Activated CD8-positive, alpha-beta memory T cell treated with anti-CD3 and anti-CD28 coated beads, Interleukin-2, amount 50 U/mL, for 48 hours (primary cell): ENCODE data around the gene LIMD2.
"Not testable (repeated sequence)": the region's sequence is repeated elsewhere in the genome, so short reads cannot be mapped to it uniquely, and the experiment has no call there.

Experiments used
- DNase-seq: peaks from one replicate; pipeline ENCODE4 v3.0.0-alpha.2; 2020

Gene LIMD2

DNA sequence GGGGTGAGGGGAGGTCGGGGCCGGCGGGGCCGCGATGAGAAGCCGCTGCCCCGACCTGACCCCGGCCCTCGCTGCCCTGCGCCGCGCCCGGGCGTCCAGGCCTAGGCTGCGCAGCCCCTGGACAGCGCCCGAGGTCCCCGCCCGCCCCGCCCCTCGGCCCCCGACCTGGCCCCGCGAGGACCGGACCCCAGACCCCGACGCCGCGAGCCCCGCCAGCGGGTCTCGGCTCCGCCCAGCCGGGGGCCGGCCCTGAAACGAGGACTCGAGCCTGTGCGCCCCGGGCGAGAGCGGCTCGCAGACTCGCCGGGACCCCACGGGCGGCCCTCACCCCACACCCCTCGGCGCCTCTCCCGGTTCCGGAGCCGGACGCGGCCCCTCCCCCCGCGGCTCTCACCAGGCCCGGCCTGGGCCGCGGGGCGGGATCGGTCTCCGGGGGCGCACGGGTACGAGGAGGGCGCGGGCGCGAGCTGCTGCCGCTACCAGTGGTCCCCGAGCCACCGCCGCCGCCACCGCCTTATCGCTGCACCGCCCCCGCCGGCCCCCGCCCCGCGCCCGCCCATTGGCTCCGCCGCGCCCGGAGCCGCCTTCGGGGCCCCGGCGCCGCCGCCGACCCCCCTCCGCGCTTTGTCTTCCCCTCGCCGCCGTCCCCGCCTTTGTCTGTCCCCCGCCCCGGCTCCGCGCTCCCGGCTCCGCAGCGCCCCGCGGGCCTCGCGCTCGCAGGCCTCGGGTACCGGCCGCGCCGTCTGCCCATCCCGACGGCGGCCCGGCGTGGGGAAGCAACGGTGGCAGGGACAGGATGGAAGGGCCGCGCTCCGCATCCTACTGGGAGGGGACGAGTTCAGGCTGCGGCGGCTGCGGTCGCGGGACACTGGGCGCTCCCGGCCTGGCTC, at the start of gene LIMD2:
Gene LIMD2, minus strand, starts transcription at position 488 of the 890 bp plus-strand sequence. CDS start 827 bp downstream, outside the sequence.
- peak; percentile 89 for DNase-seq

DNA sequence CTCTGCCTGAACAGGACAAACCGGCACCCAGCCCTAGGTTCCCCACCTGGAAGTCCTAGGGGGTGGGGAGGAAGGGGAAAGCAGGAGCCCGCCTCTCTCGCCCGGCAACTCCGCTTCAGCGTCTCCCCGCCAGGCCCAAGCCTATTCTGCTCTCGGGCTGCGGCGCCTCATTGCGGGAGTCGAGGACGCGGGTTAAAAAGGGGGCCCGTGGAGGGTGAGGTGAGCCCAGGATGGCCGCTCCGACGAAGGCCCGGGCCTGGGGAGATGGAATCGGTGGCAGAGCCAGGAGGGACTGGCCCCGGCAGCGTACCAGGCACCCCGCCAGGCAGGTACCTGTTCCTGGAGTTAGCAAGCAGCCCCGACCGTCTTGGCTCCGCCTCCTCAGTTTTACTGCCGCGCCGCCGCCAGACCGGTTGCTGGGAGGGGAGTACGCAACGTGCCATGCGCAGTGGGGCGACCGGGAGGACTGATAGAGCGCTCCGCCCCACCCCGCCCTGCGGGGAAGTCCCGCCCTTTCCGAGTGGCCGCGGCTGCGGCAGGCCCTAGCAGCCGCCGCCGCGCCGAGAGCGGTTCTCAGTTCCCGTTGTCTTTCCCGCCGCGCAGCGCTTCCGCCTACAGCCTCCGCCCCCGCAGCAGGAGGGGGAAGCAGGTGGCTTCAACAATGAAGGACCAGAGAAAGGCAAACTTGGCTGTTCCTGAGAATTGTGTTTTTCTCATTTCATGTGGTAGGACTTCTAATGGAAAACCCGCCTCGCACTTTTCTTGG, 41.7 kb upstream of the LIMD2 start, which contains the start of gene STRADA:
Gene STRADA, minus strand, starts transcription at position 392 of the 766 bp plus-strand sequence. CDS start 13,430 bp downstream, outside the sequence.
- DNase-seq: peak; percentile 99

GRCh38 chr17:63741143-63741407, 41.1 kb upstream of the LIMD2 start:
- DNase-seq: no peak

- no peak for DNase-seq
Measured at GRCh38 chr17:63740464-63741142, 40.7 kb upstream of the LIMD2 start.

DNA sequence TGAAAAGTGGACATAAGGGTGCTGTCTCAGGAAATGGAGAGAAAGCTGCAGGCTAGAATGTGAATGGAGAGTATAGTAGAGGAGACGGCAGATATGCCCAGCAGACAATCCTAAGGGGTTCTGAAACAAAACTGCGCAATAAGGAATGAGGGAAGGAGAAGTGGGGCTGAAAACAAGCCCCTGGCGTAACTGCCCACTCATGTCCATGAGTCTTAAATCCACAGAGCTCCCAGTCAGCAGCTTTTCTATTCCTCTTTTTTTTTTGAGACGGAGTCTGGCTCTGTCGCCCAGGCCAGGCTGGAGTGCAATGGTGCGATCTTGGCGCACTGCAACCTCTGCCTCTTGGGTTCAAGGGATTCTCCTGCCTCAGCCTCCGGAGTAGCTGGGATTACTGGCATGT, 35.8 kb upstream of the LIMD2 start:
- no peak for DNase-seq

DNA sequence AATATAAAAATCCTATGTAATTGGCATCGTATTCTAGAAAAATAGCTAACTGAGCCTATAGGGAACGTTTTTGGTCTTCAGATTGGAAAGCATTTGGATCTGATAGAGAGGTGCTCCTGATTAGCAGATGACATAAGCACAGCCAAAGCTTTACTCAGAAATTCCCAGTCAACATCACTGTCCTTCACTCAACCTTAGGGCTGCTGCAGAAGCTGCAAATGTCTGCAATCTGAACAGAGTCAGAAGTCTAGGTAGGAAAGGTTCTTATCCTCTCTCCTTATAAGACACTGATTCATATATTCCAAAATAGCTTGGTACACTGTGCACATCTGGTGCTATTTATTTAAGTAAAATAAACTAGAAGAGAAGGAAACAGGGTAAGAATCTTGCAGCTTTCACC, 22.5 kb upstream of the LIMD2 start:
- DNase-seq: no peak

- DNase-seq: not testable (repeated sequence)
Measured at GRCh38 chr17:63720194-63720593, 20.3 kb upstream of the LIMD2 start.

DNA sequence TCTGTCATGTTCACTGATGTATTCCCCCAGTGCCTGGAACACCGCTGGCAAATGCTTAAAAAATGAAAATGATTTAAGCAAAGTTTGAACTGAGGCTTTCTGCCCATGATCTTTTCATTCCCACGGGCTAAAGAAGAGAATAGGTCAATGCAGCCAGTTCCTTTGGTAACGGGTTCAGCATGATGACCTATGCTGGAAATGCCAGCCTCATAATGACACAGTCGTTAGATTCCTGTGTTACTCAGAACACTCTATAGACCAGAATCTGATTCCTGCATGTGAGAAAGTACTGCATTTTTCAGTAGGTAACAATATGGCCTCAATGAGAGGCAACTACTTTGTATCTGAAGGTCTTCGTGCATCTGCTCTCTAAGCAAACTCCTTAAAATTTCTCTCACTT, 19.1 kb upstream of the LIMD2 start:
- DNase-seq: no peak

DNA sequence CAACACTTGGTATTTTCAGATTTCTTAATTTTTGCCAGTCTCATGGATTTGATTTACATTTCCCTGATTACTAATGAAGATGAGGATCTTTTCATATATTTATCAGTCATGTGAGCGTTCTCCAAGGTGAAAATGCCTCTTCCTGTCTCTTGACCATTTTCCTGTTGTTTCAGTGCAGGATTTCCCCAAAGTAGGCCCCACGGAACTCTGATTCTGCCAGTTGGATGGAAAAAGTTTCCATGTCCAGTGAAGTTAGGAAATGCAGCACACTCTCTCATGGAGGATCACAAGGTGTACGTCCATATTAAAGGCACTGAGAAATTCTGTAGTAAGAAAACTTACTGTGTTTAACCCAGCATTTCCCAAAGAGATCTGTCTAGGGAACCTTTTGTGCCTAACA, 16.5 kb upstream of the LIMD2 start:
- no peak for DNase-seq

- DNase-seq: no peak
Measured at GRCh38 chr17:63714550-63715277, 14.8 kb upstream of the LIMD2 start.

DNA sequence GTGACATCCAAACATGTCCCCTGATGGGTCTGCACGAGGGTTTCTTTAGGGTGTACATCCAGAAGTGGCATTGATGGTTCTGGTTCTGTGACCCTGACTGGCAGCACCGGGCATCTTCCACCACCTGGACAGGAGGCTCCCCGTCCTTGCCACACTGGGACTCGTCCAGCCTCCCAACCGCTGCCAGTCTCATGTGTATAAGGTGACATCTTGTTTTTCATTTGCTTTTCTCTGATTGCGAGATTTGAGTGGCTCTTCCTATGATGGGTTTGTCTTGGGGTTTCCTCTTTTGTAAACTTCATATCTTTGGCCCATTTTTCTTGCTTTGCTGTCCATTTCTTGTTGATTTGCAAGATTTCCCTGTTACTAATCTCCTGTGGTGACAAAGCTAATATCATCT, 9.2 kb upstream of the LIMD2 start:
- DNase-seq: no peak

GRCh38 chr17:63707151-63707550, 7.2 kb upstream of the LIMD2 start:
- DNase-seq: no peak

- DNase-seq: no peak
Measured at GRCh38 chr17:63706336-63707082, 6.6 kb upstream of the LIMD2 start.

DNA sequence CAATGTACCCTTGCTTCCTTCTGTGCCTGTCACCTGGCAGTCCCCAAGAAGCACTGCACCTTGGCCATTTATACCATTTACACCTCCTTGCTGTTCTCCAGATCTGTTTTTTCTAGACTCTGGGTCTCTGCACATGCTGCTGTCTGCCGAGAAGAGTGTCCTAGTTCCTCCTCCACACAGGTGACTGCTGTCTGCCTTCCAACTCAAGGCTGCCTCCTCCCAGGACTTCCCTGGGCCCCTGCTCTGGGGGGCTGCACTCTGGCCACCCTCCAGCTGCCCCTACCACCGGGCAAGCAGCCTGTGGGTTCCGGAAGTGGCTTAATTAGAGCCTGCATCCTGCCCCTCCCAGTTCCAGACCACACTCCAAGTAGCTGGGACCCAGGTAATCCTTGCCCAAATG, 5.7 kb upstream of the LIMD2 start:
- DNase-seq: no peak

GRCh38 chr17:63704836-63705235, 4.9 kb upstream of the LIMD2 start:
- no peak for DNase-seq

GRCh38 chr17:63704259-63704576, 4.3 kb upstream of the LIMD2 start:
- no peak for DNase-seq

DNA sequence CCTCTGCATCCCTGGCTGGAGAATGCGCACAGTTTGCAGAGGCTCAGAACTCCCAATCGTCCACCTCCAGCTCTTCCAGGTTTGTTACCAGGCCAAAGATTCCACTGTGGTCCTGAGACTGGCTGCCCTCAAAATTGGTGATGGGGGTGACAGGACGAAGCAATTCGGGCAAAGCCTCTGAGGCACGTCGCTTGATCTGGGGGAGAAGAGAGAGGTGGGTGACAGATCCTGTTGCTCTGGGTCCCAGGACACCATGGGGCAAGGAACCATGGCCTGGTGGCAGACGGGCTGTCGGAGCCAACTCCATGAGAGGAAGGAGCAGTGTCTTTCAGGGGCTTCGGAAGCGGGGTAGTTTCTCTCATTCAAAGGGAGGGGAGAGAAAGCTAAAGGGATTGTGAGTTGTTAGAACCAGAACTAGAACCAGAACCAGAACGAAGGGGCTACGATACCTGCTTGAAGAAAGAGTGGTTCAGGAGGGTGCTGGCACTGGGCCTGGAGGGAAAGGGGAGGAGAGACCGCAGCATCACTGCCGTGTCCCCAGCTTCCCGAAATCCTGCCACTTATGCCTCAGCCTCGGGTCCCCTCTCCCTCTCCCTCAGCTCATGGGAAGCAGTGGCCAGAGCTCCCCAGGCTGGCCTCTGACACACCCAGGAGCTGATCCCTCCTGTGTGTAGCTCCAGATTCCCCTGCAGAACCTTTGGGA, 3.8 kb upstream of the LIMD2 start:
- DNase-seq: no peak

DNA sequence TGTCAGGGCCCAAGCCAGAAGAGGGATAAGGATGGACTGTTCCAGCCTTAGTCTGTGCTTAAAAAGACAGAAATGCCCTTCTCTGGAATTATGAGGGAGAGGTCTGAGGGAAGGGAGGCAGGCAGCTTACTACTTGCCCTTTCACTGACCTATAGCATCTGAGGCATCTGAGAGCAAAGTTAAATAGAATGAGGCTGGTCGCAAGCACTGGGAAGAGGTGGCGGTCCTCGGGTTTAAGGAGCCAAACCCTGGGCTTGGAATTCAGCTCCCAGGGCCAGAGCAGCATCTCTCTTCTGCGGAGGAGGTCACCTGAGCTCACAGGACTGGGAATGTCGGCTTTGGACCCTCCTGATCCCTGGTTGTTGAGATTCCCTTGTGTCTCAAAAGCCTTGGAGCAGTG, 3.1 kb upstream of the LIMD2 start:
- peak; percentile 34 for DNase-seq

DNA sequence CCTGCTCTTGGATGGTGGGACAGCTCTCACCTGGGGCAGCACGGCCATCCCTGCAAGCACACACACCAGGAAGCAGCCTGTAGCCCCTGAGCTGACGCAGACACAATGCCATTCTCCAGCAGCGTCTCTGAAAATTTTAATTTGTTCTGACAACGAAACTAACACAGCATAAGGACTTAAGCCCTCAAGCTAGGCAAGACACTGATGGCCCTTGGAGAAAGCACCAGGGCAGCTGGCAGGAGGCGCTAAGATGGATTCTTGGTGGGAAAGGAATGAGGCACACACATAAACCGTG, 2.7 kb upstream of the LIMD2 start:
- DNase-seq: peak; percentile 57

- peak; percentile 81 for DNase-seq
Measured at GRCh38 chr17:63701868-63702720, 2.2 kb upstream of the LIMD2 start.

- DNase-seq: no peak
Measured at GRCh38 chr17:63701456-63701820, 1.5 kb upstream of the LIMD2 start.
